C4-2B (cell line): ENCODE measurements around the gene PLK1.
"Not testable (repeated sequence)": the region's sequence is repeated elsewhere in the genome, so short reads cannot be mapped to it uniquely, and the experiment has no call there.

Experiments
- H3K27ac ChIP-seq: fragments of 450-650 bp; 2 replicates; pipeline ENCODE4 v1.5.1; 2017
- ZFX ChIP-seq: fragments of 450-650 bp; IDR thresholded peaks from 2 replicates; pipeline ENCODE4 v1.6.1; 2017
- TF ChIP-seq, protein P1 (sequence below): fragments of 450-650 bp; conservative IDR thresholded peaks from 2 replicates; pipeline ENCODE4 v1.5.1; 2017; ENCODE audit warnings: mild to moderate bottlenecking

Gene PLK1

DNA sequence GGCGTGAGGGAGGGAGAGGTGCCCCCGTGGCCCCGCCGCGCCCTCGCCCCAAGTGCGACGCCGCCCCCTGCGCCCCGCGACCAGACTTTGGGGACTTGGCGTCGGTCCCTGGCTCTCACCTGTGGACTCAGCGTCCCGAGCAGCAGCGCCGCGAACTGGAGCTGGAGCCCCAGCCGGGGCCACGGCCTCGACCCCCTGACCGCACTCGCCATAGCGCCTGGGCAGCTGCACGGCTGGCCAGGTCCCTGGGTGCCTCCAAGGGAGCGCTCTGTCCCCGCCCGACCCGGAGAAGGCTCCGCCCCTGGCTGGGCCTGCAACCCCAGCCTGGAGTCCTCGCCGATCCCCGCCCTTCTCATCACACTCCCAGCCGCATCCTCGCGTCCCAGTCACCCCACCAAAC is 34.3 kb downstream of the PLK1 start, which contains the start of gene ERN2:
ERN2 (minus strand) TSS at position 247 of the 400 bp plus-strand sequence; CDS start at position 212, 35 bp downstream.
- H3K27ac ChIP-seq: no peak within 1 kb of the TSS
- TF ChIP-seq ZFX: no peak
- TF ChIP-seq, protein P1, sequence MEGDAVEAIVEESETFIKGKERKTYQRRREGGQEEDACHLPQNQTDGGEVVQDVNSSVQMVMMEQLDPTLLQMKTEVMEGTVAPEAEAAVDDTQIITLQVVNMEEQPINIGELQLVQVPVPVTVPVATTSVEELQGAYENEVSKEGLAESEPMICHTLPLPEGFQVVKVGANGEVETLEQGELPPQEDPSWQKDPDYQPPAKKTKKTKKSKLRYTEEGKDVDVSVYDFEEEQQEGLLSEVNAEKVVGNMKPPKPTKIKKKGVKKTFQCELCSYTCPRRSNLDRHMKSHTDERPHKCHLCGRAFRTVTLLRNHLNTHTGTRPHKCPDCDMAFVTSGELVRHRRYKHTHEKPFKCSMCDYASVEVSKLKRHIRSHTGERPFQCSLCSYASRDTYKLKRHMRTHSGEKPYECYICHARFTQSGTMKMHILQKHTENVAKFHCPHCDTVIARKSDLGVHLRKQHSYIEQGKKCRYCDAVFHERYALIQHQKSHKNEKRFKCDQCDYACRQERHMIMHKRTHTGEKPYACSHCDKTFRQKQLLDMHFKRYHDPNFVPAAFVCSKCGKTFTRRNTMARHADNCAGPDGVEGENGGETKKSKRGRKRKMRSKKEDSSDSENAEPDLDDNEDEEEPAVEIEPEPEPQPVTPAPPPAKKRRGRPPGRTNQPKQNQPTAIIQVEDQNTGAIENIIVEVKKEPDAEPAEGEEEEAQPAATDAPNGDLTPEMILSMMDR: no peak

- TF ChIP-seq, protein P1: no peak
- TF ChIP-seq ZFX: no peak
- no peak overlapping the region for H3K27ac ChIP-seq
These were observed 37.8 kb downstream of the PLK1 start for GRCh38 chr16:23716484-23716883.

DNA sequence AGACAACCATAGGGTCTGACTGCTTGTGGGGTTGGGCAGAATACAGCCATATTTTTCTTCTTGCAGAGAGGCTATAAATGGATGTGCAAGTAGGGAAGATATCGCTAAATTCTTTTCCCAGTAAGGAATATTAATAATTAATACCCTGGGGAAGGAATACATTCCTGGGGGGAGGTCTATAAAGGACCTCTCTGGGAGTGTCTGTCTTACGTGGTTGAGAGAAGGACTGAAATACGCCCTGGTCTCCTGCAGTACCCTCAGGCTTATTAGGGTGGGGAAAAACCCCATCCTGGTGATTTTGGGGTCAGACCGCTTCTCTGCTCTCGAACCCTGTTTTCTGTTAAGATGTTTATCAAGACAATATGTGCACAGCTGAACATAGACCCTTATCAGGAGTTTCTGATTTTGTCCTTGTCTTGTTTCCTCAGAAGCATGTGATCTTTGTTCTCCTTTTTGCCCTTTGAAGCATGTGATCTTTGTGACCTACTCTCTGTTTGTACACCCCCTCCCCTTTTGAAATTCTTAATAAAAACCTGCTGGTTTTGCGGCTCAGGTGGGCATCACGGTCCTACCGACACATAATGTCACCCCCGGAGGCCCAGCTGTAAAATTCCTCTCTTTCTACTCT is 44.0 kb downstream of the PLK1 start:
- not testable (repeated sequence) for H3K27ac ChIP-seq

DNA sequence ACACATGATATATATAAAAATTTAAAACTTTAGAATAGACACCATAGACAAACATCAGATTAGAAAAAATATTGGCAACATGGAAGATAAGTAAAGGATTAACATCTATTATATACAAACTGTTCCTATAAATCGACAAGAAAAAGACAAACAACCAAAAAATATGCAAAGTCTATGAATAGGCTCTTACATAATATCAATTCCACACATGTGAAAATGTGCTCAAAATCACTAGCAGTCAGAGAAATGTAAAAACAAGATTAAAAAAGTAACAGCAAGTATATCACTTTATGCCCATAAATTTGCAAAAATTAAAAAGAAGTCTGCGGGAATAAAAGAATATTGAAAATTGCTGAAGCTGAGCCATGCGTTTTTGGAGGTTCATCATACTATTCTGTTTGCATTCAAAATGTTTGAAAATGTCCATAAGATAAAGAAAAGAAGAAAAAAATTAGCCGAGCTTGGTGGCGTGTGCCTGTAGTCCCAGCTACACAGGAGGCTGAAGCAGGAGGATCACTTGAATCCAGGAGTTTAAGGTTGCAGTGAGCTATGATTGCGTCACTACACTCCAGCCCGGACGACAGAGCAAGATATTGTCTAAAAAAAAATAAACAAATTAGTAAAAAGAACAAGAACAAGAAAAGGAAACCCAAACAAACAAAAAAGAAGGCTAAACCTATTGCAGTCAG is 45.6 kb downstream of the PLK1 start:
- TF ChIP-seq ZFX: no peak
- TF ChIP-seq, protein P1: no peak
- no peak overlapping the region for H3K27ac ChIP-seq

GRCh38 chr16:23724785-23725131 is 46.1 kb downstream of the PLK1 start:
- TF ChIP-seq ZFX: no peak
- TF ChIP-seq, protein P1: no peak
- no peak overlapping the region for H3K27ac ChIP-seq

GRCh38 chr16:23726710-23727109 is 48.0 kb downstream of the PLK1 start:
- no peak overlapping the region for H3K27ac ChIP-seq
- TF ChIP-seq, protein P1: no peak
- no peak for TF ChIP-seq ZFX

DNA sequence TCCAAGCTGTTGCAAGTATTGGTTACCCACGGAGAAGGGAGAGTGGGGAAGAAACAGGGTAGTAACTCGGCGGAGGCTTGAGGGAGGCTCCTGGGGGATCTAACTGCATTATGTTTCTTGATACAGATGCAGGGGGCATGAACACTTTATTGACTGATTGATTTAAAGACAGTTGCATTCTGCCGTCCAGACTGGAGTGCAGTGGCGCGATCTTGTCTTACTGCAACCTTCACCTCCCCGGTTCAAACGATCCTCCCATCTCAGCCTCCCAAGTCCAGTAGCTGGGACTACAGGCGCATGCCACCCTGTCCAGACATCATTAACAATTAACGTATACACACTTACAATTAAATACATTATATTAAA is 49.4 kb downstream of the PLK1 start:
- H3K27ac ChIP-seq: no peak overlapping the region
- no peak for TF ChIP-seq ZFX
- TF ChIP-seq, protein P1: peak; percentile 67
